Measurements from ENCODE around the gene KLK13. TPM values are rescaled to one million over a fixed set of nuclear protein-coding genes. Genes with fewer than 3 reads are reported as not detected.

KLK13 gene
- total RNA-seq, 2 experiments from 2014 or later: not detected

DNA sequence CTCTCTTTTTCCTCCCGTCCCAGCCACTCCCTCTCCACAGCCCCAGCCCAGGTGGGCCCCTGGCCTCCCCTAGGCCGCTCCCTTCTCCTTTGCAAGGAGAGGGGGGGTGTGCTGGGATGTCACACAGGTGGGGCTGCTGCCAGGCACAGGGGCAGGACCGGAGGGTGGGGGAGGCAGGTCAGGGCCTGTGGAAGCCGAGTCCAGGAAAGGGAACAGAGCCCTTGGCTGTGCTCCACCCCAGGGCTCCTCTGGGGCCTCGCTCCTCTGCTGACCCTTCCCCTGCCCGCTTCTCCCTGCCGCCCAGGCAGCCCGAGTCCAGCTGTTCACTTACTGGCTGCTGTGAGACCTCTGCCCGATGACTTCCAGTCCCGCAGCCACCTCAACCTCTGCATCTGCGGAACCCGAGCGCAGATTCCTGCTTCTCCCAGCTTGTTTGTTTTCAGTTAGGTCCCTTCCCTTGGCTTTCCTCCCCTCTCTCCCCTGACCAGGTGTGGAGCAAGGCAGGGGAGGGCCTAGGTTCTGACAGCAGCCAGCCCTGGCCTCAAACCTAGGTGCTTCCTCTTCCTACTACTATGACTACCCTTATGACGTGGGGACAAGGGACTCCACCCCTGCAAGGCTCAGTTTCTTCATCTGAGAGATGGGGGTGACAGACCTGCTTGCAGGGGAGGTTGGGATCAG is 37.6 kb downstream of the KLK13 start:
- CTCF ChIA-PET: no interaction called here
- no peak for ATAC-seq (ENCODE audit: poor library complexity)
- peaks cover 4 to 32% of the 10 kb centered on the region in 2 experiments for H3K27me3 ChIP-seq (ENCODE audit: control insufficient read depth in 1 of 2, insufficient read depth in 2 of 2, low read length in 2 of 2)
- H3K4me1 ChIP-seq (ENCODE audit: insufficient read depth, low read length): no peaks in the 10 kb centered on the region
- peaks cover 73% of the 10 kb centered on the region for H3K27me3 Mint-ChIP-seq
- TF ChIP-seq, protein P1, sequence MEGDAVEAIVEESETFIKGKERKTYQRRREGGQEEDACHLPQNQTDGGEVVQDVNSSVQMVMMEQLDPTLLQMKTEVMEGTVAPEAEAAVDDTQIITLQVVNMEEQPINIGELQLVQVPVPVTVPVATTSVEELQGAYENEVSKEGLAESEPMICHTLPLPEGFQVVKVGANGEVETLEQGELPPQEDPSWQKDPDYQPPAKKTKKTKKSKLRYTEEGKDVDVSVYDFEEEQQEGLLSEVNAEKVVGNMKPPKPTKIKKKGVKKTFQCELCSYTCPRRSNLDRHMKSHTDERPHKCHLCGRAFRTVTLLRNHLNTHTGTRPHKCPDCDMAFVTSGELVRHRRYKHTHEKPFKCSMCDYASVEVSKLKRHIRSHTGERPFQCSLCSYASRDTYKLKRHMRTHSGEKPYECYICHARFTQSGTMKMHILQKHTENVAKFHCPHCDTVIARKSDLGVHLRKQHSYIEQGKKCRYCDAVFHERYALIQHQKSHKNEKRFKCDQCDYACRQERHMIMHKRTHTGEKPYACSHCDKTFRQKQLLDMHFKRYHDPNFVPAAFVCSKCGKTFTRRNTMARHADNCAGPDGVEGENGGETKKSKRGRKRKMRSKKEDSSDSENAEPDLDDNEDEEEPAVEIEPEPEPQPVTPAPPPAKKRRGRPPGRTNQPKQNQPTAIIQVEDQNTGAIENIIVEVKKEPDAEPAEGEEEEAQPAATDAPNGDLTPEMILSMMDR (IDR thresholded peaks at IDR 0.05): no peak
- no peaks in the 10 kb centered on the region for H3K4me1 Mint-ChIP-seq (ENCODE audit: low read depth)
- no peak overlapping the region for H3K4me3 Mint-ChIP-seq
- peaks cover 0 to 4% of the 10 kb centered on the region in 2 experiments for H3K9me3 ChIP-seq (ENCODE audit: control insufficient read depth in 1 of 2, insufficient read depth in 1 of 2, low read length in 2 of 2)
- no peak overlapping the region for H3K27ac Mint-ChIP-seq
- no peaks in the 10 kb centered on the region for H3K9me3 Mint-ChIP-seq
- DNase-seq: no peak
- POLR2A ChIA-PET: no interaction called here
- H3K36me3 ChIP-seq (ENCODE audit: insufficient read depth, low read length): no peaks in the 10 kb centered on the region
- no peaks in the 10 kb centered on the region for H3K36me3 Mint-ChIP-seq (ENCODE audit: low read depth)
- intact Hi-C loops (cut with DNase I, micrococcal nuclease): no loop called here
- H3K27ac ChIP-seq (ENCODE audit: low read depth in 1 of 2, low read length in 2 of 2): no peak overlapping the region
- no peak overlapping the region for H3K4me3 ChIP-seq (ENCODE audit: low read length)

DNA sequence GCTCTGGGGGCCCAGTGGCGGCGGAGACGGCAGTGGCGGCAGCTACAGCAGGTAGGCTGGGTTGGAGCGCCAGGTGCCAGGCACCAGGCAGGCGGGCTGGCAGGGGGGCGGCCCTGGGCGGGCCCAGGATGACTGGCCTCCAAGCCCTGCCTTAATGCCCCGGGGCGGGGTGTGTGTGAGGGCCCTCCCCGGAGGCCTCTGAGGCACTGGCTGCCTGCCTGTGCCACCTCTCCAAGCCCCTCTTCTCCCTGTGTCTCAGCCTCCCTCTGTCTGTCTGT is 38.4 kb downstream of the KLK13 start, which contains the start of gene KLK11:
Gene KLK11, minus strand, starts transcription at position 63 of the 278 bp plus-strand sequence. CDS start 985 bp downstream, outside the sequence.
- intact Hi-C loops (cut with DNase I, micrococcal nuclease): no loop called here

DNA sequence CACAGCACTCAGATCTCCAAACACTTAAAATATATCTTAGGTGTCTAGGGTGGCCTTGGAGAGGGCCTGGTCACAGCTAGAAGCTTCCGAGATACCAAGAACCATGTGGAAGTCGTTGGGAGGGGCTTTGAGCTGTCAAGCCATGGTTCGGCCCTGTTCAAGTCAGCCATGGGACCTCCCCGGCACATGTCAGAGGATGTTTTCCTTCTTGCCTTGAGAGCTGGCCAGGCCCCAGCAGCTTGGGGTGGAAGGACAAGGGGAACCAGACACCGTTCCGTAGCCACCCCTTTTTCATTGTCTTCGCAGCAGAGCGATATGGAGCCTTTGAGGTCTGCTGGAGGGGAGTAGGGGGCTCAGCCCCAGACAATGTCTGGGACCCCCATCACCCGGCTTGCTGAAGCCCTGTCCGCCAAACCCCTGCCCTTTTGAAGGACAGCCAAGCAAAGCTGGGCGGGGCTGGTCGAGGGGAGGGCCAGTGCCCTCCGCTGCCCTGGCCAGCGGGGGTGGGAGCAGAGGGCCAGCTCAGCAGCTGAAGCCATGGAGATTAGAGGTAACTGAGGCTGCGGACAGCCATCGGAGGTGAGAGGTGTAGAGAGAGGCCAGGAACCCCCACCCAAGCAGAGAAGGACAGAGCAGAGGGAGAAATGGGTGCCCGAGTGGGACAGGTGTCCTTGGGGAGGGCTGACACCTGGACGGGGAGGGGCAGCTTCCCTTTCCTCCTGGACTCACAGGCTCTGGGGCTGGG is 38.9 kb downstream of the KLK13 start:
- Mint-ChIP-seq H3K4me3 (no peak overlapping the region), H3K27me3 (peaks cover 73% of the 10 kb centered on the region), H3K27ac (no peak overlapping the region), H3K36me3 (ENCODE audit: low read depth) (no peaks in the 10 kb centered on the region), H3K9me3 (no peaks in the 10 kb centered on the region), H3K4me1 (ENCODE audit: low read depth) (peaks cover 4% of the 10 kb centered on the region)
- ATAC-seq (ENCODE audit: poor library complexity): no peak
- TF ChIP-seq, protein P1 (IDR thresholded peaks at IDR 0.05): no peak
- no peak for DNase-seq
- no peak overlapping the region for H3K27ac ChIP-seq (ENCODE audit: low read depth in 1 of 2, low read length in 2 of 2)
- H3K9me3 ChIP-seq (ENCODE audit: control insufficient read depth in 1 of 2, insufficient read depth in 1 of 2, low read length in 2 of 2): no peaks in the 10 kb centered on the region
- peaks cover 7 to 29% of the 10 kb centered on the region in 2 experiments for H3K27me3 ChIP-seq (ENCODE audit: control insufficient read depth in 1 of 2, insufficient read depth in 2 of 2, low read length in 2 of 2)
- intact Hi-C loops (cut with DNase I, micrococcal nuclease): no loop called here
- H3K4me3 ChIP-seq (ENCODE audit: low read length): no peak overlapping the region
- H3K36me3 ChIP-seq (ENCODE audit: insufficient read depth, low read length): no peaks in the 10 kb centered on the region
- CTCF ChIA-PET: no interaction called here
- POLR2A ChIA-PET: no interaction called here
- H3K4me1 ChIP-seq (ENCODE audit: insufficient read depth, low read length): no peaks in the 10 kb centered on the region

More for the DNA sequence above, 38.4 kb downstream of the KLK13 start, which contains the start of gene KLK11:
- POLR2A ChIA-PET: no interaction called here
- H3K9me3 ChIP-seq (ENCODE audit: control insufficient read depth in 1 of 2, insufficient read depth in 1 of 2, low read length in 2 of 2): no peaks in the 10 kb centered on the region
- DNase-seq: no peak
- ATAC-seq (ENCODE audit: poor library complexity): no peak
- CTCF ChIA-PET: no interaction called here
- peaks cover 4 to 32% of the 10 kb centered on the region in 2 experiments for H3K27me3 ChIP-seq (ENCODE audit: control insufficient read depth in 1 of 2, insufficient read depth in 2 of 2, low read length in 2 of 2)
- no peak within 1 kb of the TSS for H3K4me3 ChIP-seq (ENCODE audit: low read length)
- H3K4me1 ChIP-seq (ENCODE audit: insufficient read depth, low read length): no peaks in the 10 kb centered on the region
- no peaks in the 10 kb centered on the region for H3K36me3 ChIP-seq (ENCODE audit: insufficient read depth, low read length)
- Mint-ChIP-seq H3K27ac (no peak within 1 kb of the TSS), H3K27me3 (peaks cover 73% of the 10 kb centered on the region), H3K4me1 (ENCODE audit: low read depth) (no peaks in the 10 kb centered on the region), H3K4me3 (no peak within 1 kb of the TSS), H3K36me3 (ENCODE audit: low read depth) (no peaks in the 10 kb centered on the region), H3K9me3 (no peaks in the 10 kb centered on the region)
- TF ChIP-seq, protein P1 (IDR thresholded peaks at IDR 0.05): no peak
- H3K27ac ChIP-seq (ENCODE audit: low read depth in 1 of 2, low read length in 2 of 2): no peak within 1 kb of the TSS

All from CD4-positive, alpha-beta T cell (primary cell).